Mesenchymal stem cell (in vitro differentiated cells and primary cell): ENCODE data around the gene DMRTA2.

Experiments used
- DNase-seq: peaks from one replicate; pipeline ENCODE4 v3.0.0-alpha.2; 2013
- H2AFZ ChIP-seq: one replicate; pipeline ENCODE4 v1.6.1; 2013; ENCODE audit warnings: low read depth, mild to moderate bottlenecking, control low read depth, inconsistent platforms, low read length, moderate library complexity
- H2AK5ac ChIP-seq: 2 replicates; pipeline ENCODE4 v1.6.1; 2013; ENCODE audit warnings: low read length, moderate library complexity, mild to moderate bottlenecking, inconsistent platforms; ENCODE audit not compliant: severe bottlenecking
- H2BK120ac ChIP-seq: one replicate; pipeline ENCODE4 v1.6.1; 2013; ENCODE audit warnings: low read depth, mild to moderate bottlenecking, inconsistent platforms, low read length, moderate library complexity
- H2BK12ac ChIP-seq, 2 experiments: one replicate each; pipeline ENCODE4 v1.6.1; 2013; ENCODE audit warnings: inconsistent platforms in 2 of 2, low read length in 2 of 2, mild to moderate bottlenecking in 2 of 2, moderate library complexity in 2 of 2, control low read depth in 1 of 2
- H2BK15ac ChIP-seq: one replicate; pipeline ENCODE4 v1.6.1; 2013; ENCODE audit warnings: mild to moderate bottlenecking, low read depth, inconsistent platforms; ENCODE audit not compliant: poor library complexity, severe bottlenecking
- H2BK5ac ChIP-seq: 2 replicates; pipeline ENCODE4 v1.6.1; 2013; ENCODE audit warnings: low read depth, mild to moderate bottlenecking, low read length, control low read depth, inconsistent platforms; ENCODE audit not compliant: poor library complexity, severe bottlenecking
- H3K14ac ChIP-seq, 2 experiments: one replicate each; pipeline ENCODE4 v1.6.1; 2013; ENCODE audit warnings: inconsistent platforms in 2 of 2, low read length in 2 of 2, control low read depth in 1 of 2, mild to moderate bottlenecking in 1 of 2, moderate library complexity in 1 of 2
- H3K18ac ChIP-seq, 2 experiments: one replicate each; pipeline ENCODE4 v1.6.1; 2013; ENCODE audit warnings: inconsistent platforms in 2 of 2, low read length in 2 of 2, control low read depth in 1 of 2, low read depth in 1 of 2, mild to moderate bottlenecking in 1 of 2
- H3K23ac ChIP-seq, 2 experiments: one replicate each; pipeline ENCODE4 v1.6.1; 2013; ENCODE audit warnings: inconsistent platforms in 2 of 2, low read length in 2 of 2, mild to moderate bottlenecking in 2 of 2, moderate library complexity in 2 of 2, control low read depth in 1 of 2
- H3K27ac ChIP-seq: 2 replicates; pipeline ENCODE4 v1.5.1; 2013; ENCODE audit warnings: mild to moderate bottlenecking, moderate library complexity, low read length, control low read depth, inconsistent platforms; ENCODE audit not compliant: poor library complexity, severe bottlenecking
- H3K27me3 ChIP-seq, 2 experiments: 2 replicates each; pipeline versions ENCODE4 v1.6.1 to v1.7.0; 2013; ENCODE audit warnings: low read length in 2 of 2, mild to moderate bottlenecking in 2 of 2, moderate library complexity in 2 of 2, control low read depth in 1 of 2, inconsistent platforms in 1 of 2; ENCODE audit not compliant: control insufficient read depth in 1 of 2, insufficient read depth in 1 of 2
- H3K36me3 ChIP-seq, 2 experiments: 2 replicates each; pipeline versions ENCODE4 v1.6.1 to v1.7.0; 2013; ENCODE audit warnings: low read length in 2 of 2, control low read depth in 1 of 2, inconsistent platforms in 1 of 2, low read depth in 1 of 2, mild to moderate bottlenecking in 1 of 2; ENCODE audit not compliant: insufficient read depth in 2 of 2, control insufficient read depth in 1 of 2
- H3K4ac ChIP-seq, 2 experiments: one replicate each; pipeline ENCODE4 v1.6.1; 2013; ENCODE audit warnings: inconsistent platforms in 2 of 2, low read length in 2 of 2, mild to moderate bottlenecking in 2 of 2, moderate library complexity in 2 of 2, control low read depth in 1 of 2, low read depth in 1 of 2
- H3K4me1 ChIP-seq: 2 replicates; pipeline ENCODE4 v1.6.1; 2013; ENCODE audit warnings: low read depth, low read length, control low read depth; ENCODE audit not compliant: control insufficient read depth, insufficient read depth
- H3K4me2 ChIP-seq: 2 replicates; pipeline ENCODE4 v1.6.1; 2013; ENCODE audit warnings: low read length, mild to moderate bottlenecking, inconsistent platforms; ENCODE audit not compliant: poor library complexity, severe bottlenecking
- H3K4me3 ChIP-seq, 2 experiments: 2 replicates each; pipeline versions ENCODE4 v1.5.1 to v1.7.0; 2013; ENCODE audit warnings: low read length in 2 of 2, mild to moderate bottlenecking in 2 of 2, control low read depth in 1 of 2, low read depth in 1 of 2; ENCODE audit not compliant: insufficient read depth in 1 of 2
- H3K79me1 ChIP-seq: replicated peaks from 2 replicates; pipeline ENCODE4 v1.6.1; 2013; ENCODE audit warnings: mild to moderate bottlenecking, control low read depth, low read length, inconsistent platforms; ENCODE audit not compliant: poor library complexity, severe bottlenecking
- H3K9ac ChIP-seq: 2 replicates; pipeline ENCODE4 v1.7.0; 2013; ENCODE audit warnings: mild to moderate bottlenecking, low read length, moderate library complexity
- H3K9me3 ChIP-seq: 2 replicates; pipeline ENCODE4 v1.7.0; 2013; ENCODE audit warnings: mild to moderate bottlenecking, low read length; ENCODE audit not compliant: control insufficient read depth
- H4K8ac ChIP-seq: one replicate; pipeline ENCODE4 v1.6.1; 2013; ENCODE audit warnings: inconsistent platforms, mild to moderate bottlenecking, low read length, moderate library complexity
- H4K91ac ChIP-seq: one replicate; pipeline ENCODE4 v1.6.1; 2013; ENCODE audit warnings: mild to moderate bottlenecking, low read length, inconsistent platforms
- WGBS: methylation state at CpG from one replicate; pipeline ENCODE4 v1.1.7; 2013; ENCODE audit warnings: mixed read lengths; 5-methylcytosine and 5-hydroxymethylcytosine counted together

DMRTA2 gene

GRCh38 chr1:50424045-50424883, 1.0 kb upstream of the DMRTA2 start:
- no peak overlapping the region for H3K14ac ChIP-seq
- H2BK5ac ChIP-seq = no peak overlapping the region
- no peak overlapping the region for H3K18ac ChIP-seq
- H3K23ac ChIP-seq = peak overlapping the region in 1 of 2 experiments; percentile 74
- peak; percentile 38 for DNase-seq
- H2AFZ ChIP-seq = no peak overlapping the region
- no peak overlapping the region for H3K27ac ChIP-seq
- H4K8ac ChIP-seq = no peak overlapping the region
- H3K4ac ChIP-seq = no peak overlapping the region
- no peak overlapping the region for H2BK15ac ChIP-seq
- no peak overlapping the region for H3K9ac ChIP-seq
- H3K4me2 ChIP-seq = peak overlapping the region; percentile 38
- no peak overlapping the region for H2BK120ac ChIP-seq
- WGBS = 5% methylated on average over 30 of the region's 35 CpGs
- peaks cover 45% of the 10 kb centered on the region for H3K4me1 ChIP-seq
- H4K91ac ChIP-seq = no peak overlapping the region
- peaks cover 93 to 99% of the 10 kb centered on the region in 2 experiments for H3K27me3 ChIP-seq
- H3K79me1 ChIP-seq = no peaks in the 10 kb centered on the region
- H3K9me3 ChIP-seq = no peaks in the 10 kb centered on the region
- H3K4me3 ChIP-seq = peak overlapping the region in 1 of 2 experiments; percentile 66
- H2AK5ac ChIP-seq = no peak overlapping the region
- no peak overlapping the region for H2BK12ac ChIP-seq
- peaks cover 0 to 4% of the 10 kb centered on the region in 2 experiments for H3K36me3 ChIP-seq

GRCh38 chr1:50423670-50424000, 392 bp upstream of the DMRTA2 start:
- Histone ChIP-seq H2BK120ac (no peak overlapping the region), H2BK15ac (no peak overlapping the region), H3K4me3 (peak overlapping the region in 1 of 2 experiments; percentile 66), H3K4me2 (peak overlapping the region; percentile 66), H3K14ac (no peak overlapping the region), H2AFZ (no peak overlapping the region), H3K4me1 (peaks cover 51% of the 10 kb centered on the region), H2BK12ac (no peak overlapping the region), H3K27me3 (peaks cover 95 to 97% of the 10 kb centered on the region in 2 experiments), H4K8ac (no peak overlapping the region), H3K9me3 (no peaks in the 10 kb centered on the region), H2BK5ac (no peak overlapping the region), H4K91ac (no peak overlapping the region), H3K27ac (no peak overlapping the region), H3K23ac (peak overlapping the region in 1 of 2 experiments; percentile 46), H2AK5ac (no peak overlapping the region), H3K18ac (no peak overlapping the region), H3K4ac (no peak overlapping the region), H3K79me1 (no peaks in the 10 kb centered on the region), H3K9ac (no peak overlapping the region), H3K36me3 (peaks cover 0 to 4% of the 10 kb centered on the region in 2 experiments)
- DNase-seq = peak; percentile 36
- WGBS = under 1% methylated on average over 23 of the region's 23 CpGs

- Histone ChIP-seq H3K4ac (no peak overlapping the region), H3K14ac (no peak overlapping the region), H3K4me1 (peaks cover 51% of the 10 kb centered on the region), H2BK120ac (no peak overlapping the region), H3K18ac (no peak overlapping the region), H2BK12ac (no peak overlapping the region), H3K27ac (no peak overlapping the region), H3K23ac (no peak overlapping the region), H2AFZ (no peak overlapping the region), H2BK15ac (no peak overlapping the region), H3K4me2 (peak overlapping the region; percentile 66), H3K27me3 (peaks cover 94 to 97% of the 10 kb centered on the region in 2 experiments), H2BK5ac (no peak overlapping the region), H3K79me1 (no peaks in the 10 kb centered on the region), H4K91ac (no peak overlapping the region), H3K4me3 (no peak overlapping the region), H3K36me3 (peaks cover 0 to 4% of the 10 kb centered on the region in 2 experiments), H3K9ac (no peak overlapping the region), H4K8ac (no peak overlapping the region), H2AK5ac (no peak overlapping the region), H3K9me3 (no peaks in the 10 kb centered on the region)
- WGBS = 4% methylated on average over 21 of the region's 21 CpGs
- DNase-seq = no peak
Measured at GRCh38 chr1:50422675-50422945, 633 bp downstream of the DMRTA2 start.

- Histone ChIP-seq H3K18ac (no peak overlapping the region), H3K27me3 (peaks cover 94 to 97% of the 10 kb centered on the region in 2 experiments), H3K4me3 (no peak overlapping the region), H3K27ac (no peak overlapping the region), H2AK5ac (no peak overlapping the region), H3K14ac (no peak overlapping the region), H3K79me1 (no peaks in the 10 kb centered on the region), H3K9ac (no peak overlapping the region), H3K4me2 (no peak overlapping the region), H2BK15ac (no peak overlapping the region), H2BK5ac (no peak overlapping the region), H4K8ac (no peak overlapping the region), H2BK120ac (no peak overlapping the region), H3K36me3 (peaks cover 0 to 4% of the 10 kb centered on the region in 2 experiments), H4K91ac (no peak overlapping the region), H3K4me1 (peaks cover 54% of the 10 kb centered on the region), H2AFZ (no peak overlapping the region), H3K23ac (no peak overlapping the region), H3K9me3 (no peaks in the 10 kb centered on the region), H2BK12ac (no peak overlapping the region), H3K4ac (no peak overlapping the region)
- 12% methylated on average over 23 of the region's 27 CpGs for WGBS
- DNase-seq = no peak
Measured at GRCh38 chr1:50421768-50422674, 1.2 kb downstream of the DMRTA2 start.
